Fibroblast of pulmonary artery (primary cell): ENCODE results near the gene MFAP3.

ENCODE experiments used
- DNase-seq: peaks from one replicate; pipeline ENCODE4 v3.0.0-alpha.2; 2010; ENCODE audit warnings: low read depth
- H3K4me3 ChIP-seq: replicated peaks from 2 replicates; pipeline ENCODE4 v1.5.1; 2011; ENCODE audit warnings: low read depth, mild to moderate bottlenecking, control low read depth, low read length, moderate library complexity
- CTCF ChIP-seq: IDR thresholded peaks from 2 replicates; pipeline ENCODE4 v1.5.1; 2011; ENCODE audit warnings: mild to moderate bottlenecking, control low read depth, low read length, inconsistent platforms; ENCODE audit errors: missing control alignments

The MFAP3 gene

GRCh38 chr5:154047324-154047723 is 8.6 kb downstream of the MFAP3 start:
- TF ChIP-seq CTCF = no peak
- no peak overlapping the region for H3K4me3 ChIP-seq
- DNase-seq = no peak

- DNase-seq = no peak
- TF ChIP-seq CTCF = no peak
- H3K4me3 ChIP-seq = no peak overlapping the region
Measured at GRCh38 chr5:154049636-154050035, 10.9 kb downstream of the MFAP3 start.

- no peak for DNase-seq
- no peak for TF ChIP-seq CTCF
- H3K4me3 ChIP-seq = no peak overlapping the region
Measured at GRCh38 chr5:154053468-154053867, 14.7 kb downstream of the MFAP3 start.

- no peak for DNase-seq
- TF ChIP-seq CTCF = no peak
- no peak overlapping the region for H3K4me3 ChIP-seq
Measured at GRCh38 chr5:154055201-154055600, 16.4 kb downstream of the MFAP3 start.

GRCh38 chr5:154058055-154059038 is 19.6 kb downstream of the MFAP3 start:
- peak; percentile 21 for DNase-seq
- TF ChIP-seq CTCF = no peak
- no peak overlapping the region for H3K4me3 ChIP-seq

- H3K4me3 ChIP-seq = no peak overlapping the region
- DNase-seq = no peak
- TF ChIP-seq CTCF = no peak
Measured at GRCh38 chr5:154059039-154059430, 20.3 kb downstream of the MFAP3 start.

- no peak overlapping the region for H3K4me3 ChIP-seq
- DNase-seq = no peak
- TF ChIP-seq CTCF = no peak
Measured at GRCh38 chr5:154059583-154059982, 20.8 kb downstream of the MFAP3 start.
